Suppressor macrophage treated with lipopolysaccharide for 1 hour (primary cell): Measurements from ENCODE around the gene CYB5A.

Source experiments
- DNase-seq, 3 donors: peaks; one replicate each; pipeline ENCODE4 v3.0.0-alpha.2; 2020 to 2022

The CYB5A gene

DNA sequence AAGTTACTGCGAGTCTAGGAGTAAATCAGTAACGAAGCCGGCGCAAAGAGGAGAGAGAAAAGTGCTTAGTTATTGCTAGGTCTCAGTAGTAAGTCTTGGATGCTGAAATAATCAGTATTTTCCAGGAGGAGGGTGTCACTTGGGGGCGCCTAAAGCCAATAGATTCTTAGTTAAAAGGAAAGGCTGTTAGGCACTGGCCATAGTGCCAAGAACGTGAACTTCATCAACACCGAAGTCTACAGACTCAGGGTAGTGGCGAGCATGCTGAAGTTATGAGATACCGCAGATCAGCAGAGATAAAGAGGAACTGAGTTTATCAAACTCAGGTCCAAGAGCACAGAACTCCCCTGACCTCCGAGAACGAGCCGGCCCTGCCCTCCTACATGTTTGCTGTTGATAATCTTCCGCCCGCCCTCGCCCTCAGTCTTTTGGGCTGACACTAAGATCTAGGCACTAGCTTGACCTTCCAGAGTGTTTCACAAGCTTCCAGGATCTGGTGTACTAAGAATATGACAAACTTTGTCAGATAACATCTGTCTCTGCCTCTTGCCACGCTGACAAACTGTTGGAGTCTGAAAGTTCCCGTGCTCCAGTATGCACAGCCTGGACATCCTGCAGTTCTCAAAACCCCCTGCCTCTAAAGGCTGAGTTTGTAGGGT is 49.2 kb downstream of the CYB5A start:
- peak in 1 of 3 donors; percentile 13 for DNase-seq

DNA sequence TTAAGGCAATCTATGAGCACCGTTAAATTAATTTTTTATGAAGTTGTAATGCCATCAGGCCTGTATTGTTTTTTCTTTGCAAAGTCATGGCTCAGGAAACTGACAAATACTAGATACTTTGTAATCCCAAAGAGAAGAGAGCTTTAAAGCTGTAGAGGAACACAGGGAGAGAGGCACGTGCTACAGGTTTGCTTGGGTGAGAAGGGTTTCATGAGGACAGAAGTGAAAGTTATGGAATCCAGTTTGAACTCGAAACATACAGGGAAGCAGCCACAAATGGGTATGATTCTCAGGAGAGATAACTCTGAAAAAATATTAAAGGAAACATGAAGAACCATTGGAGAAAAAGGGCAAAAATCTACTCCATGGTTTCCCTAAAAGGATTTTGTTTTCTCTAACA is 49.8 kb downstream of the CYB5A start:
- DNase-seq, result no peak

DNA sequence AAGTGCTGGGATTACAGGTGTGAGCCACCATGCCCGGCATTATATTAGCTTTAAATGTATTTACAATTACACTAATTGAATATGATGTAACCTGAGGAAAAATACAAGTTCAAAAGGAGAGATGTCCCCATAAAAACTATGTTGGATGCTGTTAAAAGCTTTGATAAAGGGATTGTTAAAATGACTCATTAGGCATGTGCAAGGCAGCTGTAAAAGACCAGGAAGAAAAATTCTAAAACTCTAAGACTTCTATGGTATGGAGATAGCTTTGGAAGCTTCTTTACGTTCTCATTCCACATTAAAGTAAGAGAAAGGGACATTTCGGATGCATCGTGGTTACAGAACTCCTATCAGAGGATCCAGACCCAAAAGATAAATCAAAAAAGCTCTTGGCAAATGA is 50.3 kb downstream of the CYB5A start:
- DNase-seq, result no peak

DNA sequence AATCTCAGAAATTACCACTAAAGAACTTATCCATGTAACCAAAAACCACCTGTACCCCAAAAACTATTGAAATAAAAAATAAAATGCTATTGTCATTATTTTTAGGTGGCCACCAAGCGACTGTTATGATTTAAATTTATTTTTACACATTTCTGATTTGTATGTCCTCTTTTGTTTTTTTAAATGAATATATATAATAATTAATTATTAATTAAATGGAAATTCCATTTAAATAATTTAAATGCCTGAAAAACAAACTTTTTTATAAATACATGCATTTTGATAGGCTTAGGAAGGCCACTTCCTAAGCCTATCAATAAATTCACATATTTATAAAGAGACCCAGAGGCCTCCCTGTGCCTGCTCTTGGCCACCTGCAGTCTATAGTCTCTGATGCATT is 52.2 kb downstream of the CYB5A start:
- no peak for DNase-seq

DNA sequence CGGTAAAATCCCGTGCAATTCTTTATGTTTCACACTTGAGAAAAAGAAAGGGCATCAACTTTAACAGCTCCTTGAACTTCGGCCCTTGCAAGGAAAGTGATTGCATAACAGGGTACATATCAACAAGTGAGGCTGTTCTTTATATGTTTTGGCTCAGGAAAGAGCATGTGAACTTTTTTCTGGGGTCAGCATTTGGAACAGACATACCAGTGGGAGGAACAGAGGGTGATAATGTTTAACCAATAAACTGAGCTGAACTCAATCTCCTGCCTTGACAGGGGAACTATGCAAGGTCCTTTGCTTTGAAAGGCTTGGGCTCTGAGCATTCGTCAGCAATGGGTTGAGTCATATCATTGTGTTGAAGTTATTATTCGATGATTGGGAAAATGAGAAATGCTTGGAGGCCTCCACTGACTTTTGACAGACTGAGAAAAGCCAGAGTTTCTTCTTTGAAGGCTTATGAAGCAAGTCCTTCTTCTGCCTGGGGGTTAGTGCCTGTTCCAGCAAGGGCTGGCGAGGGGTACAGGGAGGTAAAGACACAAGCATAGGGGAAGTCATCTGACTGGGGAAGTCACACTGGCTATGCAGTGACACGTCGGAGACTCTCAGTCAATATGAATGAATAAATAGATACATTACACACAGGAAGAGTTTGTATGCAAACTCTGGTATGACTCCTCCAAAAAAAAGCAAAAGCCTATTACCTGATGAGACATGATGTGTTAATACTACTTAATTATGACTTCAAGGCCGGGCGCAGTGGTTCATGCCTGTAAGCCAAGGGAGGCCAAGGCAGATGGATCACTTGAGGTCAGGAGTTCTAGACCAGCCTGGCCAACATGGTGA is 57.2 kb downstream of the CYB5A start:
- peak; percentile 76 to 89 (median 88) for DNase-seq

DNA sequence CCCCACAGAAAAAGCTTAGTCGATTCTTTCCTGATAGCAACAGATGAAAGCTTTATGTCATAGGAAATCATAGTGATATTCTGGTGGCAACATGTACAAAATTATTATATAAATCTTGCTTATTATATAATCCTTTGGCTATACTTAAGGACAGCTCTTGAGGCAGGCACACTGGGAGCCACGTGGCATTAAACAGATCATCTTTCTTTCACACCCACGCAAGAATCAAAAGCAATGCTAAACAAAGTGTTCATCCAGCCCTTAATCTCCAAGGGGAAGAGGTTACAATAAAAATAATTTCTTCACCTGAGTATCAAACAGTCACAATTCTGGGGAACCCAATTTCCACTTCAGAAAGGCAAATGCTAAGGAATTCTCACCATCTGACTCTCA is 57.8 kb downstream of the CYB5A start:
- DNase-seq, result no peak

DNA sequence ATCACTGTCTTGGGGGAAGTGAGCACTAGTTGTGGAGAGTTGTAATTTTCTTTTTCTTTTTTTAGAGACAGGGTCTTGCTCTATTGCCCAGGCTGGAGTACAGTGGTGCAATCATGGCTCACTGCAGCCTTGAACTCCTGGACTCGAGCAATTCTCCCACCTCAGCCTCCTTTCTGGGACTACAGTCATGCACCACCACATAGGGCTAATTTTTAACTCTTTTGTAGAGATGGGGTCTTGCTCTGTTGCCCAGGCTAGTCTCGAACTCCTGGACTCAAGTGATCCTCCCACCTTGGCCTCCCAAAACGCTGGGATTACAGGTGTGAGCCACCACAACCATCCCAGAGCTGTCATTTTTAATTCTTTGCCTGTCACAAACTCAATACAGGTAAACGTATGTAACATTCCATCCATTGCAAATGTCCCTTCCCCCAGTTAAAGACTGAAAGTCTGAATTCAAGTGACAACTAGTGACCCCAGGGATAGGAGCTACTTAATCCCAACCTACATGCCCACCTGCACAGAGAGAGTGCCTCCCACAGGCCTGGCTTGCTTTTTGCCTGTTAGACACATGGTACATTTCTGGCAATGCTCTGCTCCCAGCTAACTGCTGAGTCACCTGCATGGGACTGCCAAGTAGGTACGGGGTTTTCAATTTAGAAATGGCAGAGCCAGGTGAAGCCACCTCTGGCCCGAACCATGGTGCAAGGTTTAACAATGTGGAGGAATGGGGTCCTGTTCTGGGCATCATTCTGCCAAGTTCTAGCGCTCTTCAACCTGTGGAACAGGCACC is 60.6 kb downstream of the CYB5A start:
- no peak for DNase-seq

DNA sequence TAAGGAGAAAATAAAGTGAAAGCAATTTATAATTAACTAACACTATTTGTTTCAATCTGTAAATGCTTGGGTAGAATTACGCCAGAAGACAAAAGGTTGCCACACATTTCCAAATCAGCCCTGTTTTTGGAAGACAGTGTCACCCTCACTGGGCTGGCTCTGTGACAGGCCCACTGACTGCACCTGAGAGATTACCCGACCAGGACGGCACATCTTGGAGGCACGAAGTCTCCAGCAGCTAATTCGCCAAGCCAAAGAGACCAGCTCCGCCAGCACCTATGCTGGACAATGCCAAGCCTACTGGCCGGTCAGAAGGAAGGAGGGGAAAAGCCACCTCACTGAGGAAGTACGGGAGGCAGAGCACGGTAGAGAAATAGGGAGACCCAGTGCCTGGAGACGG is 61.9 kb downstream of the CYB5A start:
- no peak for DNase-seq

DNA sequence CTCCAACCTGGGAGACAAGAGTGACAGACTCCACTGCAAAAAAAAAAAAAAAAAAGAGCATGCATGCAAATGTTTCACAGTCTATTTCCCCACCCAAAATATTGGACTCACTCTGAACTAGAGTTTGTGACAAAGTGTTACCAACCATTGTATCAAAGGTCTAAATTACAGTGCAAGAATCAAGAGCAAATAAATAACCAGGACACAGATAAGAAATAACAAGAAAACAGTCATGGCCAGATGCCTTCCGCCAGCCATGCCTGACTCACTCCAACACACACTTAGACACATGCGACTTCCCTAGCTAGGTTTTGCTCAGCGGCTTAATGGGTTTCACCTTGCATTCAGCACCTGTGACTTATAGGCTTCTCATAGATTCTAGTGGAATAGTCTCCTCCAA is 62.8 kb downstream of the CYB5A start:
- no peak for DNase-seq

DNA sequence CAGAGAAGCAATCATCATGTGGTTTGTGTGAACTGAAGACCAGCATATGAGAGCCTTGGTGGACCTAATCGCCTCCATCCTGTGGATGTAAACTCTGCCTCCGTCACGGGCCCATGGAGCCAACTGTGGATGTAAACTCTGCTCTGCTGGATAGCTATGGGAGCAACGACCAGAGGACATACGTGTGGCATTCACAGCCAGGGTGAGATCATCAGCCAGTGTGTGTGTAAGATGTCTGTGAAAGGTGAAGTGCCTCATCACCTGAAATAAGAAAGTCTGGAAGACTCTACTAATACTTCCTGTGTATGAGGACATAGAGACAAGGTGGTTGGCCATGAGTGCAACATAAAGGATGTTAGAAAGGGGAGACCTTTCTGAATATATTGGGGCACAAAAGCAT is 63.5 kb downstream of the CYB5A start:
- DNase-seq, result no peak

DNA sequence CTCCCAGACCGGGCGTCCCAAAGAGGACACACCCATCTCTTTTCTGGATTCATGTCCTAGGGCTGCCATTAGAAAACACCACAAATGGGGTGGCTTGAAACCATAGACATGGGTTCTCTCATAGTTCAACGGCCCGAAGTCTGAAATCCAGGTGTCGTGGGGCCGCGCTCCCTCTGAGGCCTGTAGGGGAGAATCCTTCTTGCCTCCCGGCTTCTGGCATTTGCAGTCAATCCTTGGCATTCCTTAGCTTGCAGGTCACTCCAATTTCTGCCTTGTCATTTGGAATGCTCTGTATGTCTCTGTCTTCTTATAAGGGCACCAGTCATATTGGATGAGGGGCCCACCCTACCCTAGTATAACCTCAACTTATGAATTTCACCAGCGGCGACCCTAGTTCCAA is 65.1 kb downstream of the CYB5A start:
- DNase-seq, result no peak

DNA sequence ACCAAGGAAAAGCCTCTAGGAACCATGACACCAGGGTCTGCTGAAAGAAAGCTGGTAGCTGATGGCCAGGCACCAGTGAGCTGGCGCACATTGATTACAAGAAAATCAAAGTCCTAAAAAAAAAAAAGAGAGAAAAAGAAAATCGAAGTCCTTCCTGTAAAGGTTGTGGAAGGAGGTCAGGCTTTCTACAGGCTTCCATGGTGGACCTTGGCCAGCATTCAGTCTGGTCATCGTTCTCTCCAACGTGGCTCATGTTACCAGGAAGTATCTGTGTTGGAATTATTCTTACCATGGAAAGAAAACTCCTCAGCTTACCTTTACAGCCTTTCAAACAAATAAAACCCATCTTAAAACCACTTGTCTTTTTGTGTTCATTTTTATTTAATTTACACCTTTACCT is 65.6 kb downstream of the CYB5A start:
- no peak for DNase-seq

DNA sequence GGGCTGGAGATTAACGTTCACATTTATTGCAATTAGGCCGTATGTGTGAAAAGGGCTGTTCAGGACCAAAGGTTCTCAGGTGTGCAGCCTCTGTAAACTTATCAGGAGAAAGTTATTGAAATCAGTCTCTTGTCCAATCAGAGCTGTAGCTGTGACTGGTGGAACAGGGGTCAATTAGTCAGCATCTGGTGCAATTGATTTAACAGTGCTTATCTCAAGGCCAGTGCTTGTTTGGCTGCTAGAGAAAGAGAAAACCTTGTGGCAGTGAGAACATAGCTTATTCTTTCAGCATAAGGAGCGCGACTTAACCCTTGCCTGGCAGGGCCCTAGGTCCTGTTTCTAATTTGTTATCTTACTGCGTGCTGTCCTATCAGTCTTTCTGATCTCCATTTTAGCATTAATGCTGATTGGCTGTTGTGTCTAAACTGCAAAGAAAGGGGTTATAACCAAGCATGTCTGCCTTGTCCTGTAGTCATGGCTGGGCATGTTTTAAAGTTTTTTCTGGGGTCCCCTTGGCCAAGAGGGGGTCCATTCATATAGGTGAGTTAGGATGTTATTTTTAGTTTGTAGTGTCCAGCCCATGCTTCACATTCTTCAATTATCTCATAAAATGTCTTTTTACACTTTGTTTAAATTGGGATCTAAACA is 66.4 kb downstream of the CYB5A start:
- no peak for DNase-seq

DNA sequence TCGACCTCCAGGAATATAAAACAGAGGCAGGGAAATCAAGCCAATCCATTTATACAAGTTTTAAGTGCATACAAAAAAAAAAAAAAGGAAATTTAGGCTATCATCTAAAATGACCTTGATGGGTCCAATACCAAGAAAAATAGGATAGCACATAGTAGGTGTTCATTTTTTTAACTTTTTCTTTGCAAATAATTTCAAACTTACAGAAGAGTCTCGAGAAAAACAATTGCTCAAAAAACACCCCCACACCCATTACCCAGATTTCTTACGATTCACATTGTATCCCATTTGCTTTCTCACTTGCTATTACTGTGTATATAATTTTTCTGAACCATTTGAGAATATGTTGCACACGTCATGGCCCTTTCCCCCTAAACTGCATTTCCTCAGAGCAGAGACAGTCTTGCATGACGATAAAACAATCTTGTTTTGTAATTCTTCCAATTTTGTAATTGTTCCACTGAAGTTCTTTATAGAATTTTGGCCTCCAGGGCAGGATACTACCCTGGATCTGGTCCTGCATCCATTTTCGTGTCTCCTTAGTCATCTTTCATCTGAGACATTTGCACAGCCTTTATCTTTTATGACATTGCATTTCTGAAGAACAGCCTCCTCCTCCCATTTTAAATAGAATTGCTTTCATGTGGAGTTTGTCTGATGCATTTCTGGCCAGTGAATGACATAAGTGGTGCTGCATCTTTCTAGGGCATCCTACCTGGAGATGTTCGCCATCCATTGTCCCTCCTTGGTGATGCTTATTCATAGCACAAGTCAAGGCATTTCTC is 68.9 kb downstream of the CYB5A start:
- DNase-seq, result no peak

DNA sequence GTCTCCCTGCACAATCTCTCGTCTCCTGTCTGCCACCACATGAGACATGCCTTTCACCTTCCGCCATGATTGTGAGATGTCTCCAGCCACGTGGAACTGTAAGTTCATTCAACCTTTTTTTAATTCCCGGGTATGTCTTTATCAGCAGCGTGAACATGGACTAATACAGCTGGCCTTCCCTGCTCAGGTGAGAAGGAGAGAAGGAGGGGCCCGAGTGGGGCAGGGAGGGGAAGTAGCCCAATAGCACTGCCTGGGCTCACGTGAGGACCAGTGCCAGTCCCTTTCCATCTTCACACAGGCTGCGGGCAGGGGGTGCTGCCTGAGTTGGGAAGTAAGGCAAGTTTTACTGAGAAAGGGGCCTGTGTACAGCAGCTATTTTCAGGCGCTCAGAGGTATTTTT is 70.7 kb downstream of the CYB5A start:
- no peak for DNase-seq

DNA sequence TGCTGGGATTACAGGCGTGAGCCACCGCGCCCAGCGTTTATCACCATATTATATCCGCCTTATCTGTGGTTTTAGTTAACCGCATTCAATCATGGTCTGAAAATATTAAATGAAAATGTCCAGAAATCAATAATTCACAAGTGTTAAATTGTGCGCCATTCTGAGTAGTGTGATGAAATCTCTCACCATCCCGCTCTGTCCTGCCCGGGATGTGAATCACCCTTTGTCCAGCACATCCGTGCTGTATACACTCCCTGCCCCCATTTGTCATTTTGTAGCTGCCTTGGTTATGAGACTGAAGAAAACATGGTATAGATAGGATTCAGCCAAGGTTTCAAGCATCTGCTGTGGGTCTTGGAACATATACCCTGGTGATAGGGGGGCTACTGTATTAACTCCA is 72.7 kb downstream of the CYB5A start:
- DNase-seq, result no peak

DNA sequence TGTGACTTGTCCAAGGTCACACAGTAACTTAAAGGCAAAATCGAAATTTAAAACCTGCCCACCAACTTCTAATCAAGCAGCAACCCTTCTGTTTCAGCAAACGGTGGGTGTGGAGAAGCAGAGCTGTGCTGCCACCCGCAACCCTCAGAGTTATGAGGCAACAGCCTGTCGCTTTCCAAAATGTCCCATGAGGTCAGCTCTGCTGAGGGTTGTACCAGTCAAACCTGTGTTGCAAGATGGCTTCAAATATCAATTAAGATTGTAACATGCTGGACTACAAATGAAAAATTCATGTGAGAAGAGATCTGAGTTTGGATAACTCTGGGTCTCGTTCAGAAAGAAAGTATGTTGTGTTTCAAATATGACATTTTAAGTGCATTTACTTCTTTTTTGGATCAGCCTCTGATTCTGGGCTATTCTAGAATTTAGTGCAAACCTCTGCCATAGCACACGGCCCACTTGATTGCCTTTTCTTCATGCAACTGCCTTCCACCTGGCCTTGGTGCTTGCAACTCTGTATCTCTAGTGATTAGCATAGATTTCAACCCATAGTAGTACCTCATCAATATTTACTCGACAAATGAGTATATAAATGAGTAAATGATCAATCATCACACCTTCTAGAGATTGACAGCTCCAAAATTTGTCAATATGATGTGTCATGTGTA is 74.2 kb downstream of the CYB5A start:
- DNase-seq, result peak; percentile 62 to 68 (median 66)

DNA sequence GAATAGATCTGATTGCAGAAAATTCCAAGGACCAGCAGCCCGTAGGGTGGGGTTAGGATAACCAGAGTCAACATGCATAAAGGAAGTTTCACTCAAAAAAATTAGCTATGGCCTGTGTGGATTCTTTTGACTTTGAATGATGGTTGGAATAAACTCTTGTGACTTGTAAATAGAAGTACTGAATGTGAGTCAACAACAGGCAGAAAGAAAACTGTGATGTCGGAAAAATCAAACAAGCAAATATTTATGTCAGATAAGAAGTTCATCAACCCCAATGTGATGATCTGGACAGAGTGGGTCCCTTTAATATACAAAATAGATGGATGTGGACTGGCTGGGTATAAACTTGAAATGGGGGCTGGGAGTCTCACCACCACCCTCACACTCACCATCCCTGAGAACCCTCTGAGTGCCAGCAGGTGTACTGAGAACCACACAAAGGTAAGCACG is 75.1 kb downstream of the CYB5A start:
- no peak for DNase-seq

DNA sequence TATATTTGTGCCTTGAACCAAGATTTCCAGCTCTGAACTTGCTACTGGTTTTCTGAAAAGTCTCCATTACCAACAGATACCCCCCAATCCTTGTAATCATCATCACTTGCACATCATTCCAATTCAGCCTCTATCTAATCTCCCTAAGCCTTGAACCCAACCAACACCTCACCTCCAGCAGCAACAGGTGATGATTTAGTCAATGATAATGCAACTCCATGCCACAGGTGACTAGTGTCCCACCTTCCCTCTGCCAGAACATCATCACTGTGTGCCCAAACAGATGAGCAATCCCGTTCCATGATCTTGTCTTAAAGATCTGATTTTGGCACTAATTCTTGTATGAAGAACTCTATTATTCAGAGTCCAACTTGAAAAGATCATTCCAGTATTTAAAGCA is 75.9 kb downstream of the CYB5A start:
- no peak for DNase-seq

DNA sequence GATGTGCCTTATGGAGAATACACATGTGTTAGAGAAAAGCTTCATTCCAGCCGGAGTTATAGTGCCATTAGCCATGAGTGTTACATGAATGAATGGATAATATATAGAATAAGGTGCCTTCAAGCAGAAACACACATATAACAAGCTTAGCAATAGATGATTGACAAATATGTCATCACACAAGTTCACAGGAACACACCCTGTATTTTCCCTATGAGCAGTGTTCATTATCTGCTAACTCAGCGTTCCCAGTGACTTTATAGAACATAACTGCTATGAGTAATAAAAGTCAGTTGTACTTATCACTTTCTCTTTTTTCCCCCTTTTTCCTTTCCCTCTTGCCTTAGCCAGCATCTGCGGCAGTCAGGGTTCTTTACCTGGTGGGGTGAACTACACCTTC is 78.3 kb downstream of the CYB5A start:
- DNase-seq, result peak in 2 of 3 donors; percentile 39 to 50

DNA sequence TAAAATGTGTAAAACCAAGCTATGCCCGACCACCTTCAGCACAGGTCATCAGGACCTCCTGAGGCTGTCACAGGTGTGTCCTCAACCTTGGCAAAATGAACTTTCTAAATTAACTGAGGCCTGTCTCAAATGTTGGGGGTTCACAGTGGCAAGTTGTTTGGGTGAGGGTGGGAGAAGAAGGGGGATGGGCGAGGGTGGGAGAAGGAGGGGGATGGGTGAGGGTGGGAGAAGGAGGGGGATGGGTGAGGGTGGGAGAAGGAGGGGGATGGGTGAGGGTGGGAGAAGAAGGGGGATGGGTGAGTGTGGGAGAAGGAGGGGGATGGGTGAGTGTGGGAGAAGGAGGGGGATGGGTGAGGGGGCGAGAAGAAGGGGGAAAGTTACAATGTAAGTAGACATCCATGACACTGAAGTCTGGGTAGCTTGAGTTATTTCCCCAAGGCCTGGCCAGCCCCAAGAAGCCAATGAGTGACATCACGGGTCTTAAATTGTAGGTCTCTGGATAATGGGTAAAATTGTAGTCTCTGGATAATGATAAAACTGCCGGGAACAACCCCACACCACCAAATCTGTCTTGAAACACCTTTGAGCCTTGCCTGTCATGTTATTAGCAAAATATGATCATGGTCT is 87.1 kb downstream of the CYB5A start:
- DNase-seq, result no peak
